Cardiac septum (tissue), 1 donor: Measurements from ENCODE around the gene ARHGAP26. TPM values are rescaled to one million over a fixed set of nuclear protein-coding genes. Genes with fewer than 3 reads are reported as not detected.
"Not testable (repeated sequence)": the region's sequence is repeated elsewhere in the genome, so short reads cannot be mapped to it uniquely, and the experiment has no call there.

Experiments
- DNase-seq: peaks from one replicate; pipeline ENCODE4 v3.0.0-alpha.2; 2020; ENCODE audit warnings: low spot score
- intact Hi-C: fragments of 100-400 bp; cut with DNase I; formaldehyde crosslinking; loops from one replicate; pipeline ENCODE4 v1.14.0; 2022
- total RNA-seq: library from RNA; stranded (reverse); fragmentation: NEBNext Ultra II Directional; extraction: Animal tissue kit (Norgen Biotek cat#: 25700); gene quantifications from one replicate; pipeline ENCODE4 v1.2.1, GENCODE V29; 2021
- donor health status: DM: no; HTN: no; CAD: no.

Gene ARHGAP26
- total RNA-seq, 1 donor from 2014 or later: 32.0 TPM

DNA sequence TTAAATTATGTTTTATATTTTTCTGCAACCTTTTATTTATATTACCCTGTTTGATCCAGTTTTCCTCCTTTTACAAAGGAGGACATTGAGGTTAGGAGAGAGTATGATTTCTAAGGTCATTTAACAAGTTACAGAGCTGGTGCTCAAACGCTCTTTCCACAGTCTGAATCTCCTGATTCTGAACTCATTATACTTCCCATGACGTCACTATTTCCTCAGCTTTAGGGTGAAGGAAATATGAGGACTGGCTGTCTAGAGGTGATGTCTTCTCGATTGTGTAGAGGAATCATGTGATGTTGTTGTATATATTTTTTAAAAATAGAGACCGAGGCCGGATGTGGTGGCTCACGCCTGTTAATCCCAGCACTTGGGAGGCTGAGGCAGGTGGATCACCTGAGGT, 140.0 kb downstream of the ARHGAP26 start:
- DNase-seq: no peak
- intact Hi-C loops: no loop called here

DNA sequence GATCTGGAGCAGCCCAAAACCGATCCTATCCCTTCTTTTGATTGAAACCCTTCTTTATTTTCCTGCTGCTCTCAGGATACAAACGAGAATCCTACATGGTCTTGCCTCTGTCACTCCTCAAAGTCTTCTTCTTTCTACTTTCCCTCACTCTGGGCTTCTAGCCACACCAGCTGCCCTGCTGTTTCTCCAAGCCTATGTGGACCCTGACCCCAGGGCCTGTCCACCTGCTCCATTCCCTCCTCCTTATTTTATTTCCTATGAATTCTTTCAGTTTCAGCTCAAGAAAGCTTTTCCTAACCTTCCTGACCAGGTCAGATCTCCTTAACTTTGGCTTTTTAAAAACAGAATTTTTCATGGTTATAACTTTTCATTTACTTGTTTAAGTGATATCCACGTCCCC, 141.0 kb downstream of the ARHGAP26 start:
- DNase-seq: no peak
- intact Hi-C loops: no loop called here

DNA sequence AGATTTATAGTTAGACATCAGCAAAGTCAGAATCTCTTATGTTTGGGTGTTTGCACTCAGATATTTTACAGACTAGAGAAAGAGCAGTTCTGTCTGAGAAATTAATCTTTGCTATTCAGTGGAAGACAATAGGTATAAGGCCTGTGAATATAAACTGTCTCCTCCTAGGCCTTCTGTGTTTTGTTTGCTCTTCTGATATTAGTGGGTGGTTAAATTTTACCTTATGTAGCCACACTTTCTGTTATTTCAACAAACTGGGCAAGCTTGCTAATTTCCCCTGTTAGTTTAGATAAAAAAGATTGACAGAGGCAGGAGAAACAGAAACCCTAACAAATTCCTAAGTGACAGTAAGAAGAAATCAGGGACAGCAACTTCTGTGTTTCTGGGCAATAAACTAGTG, 141.6 kb downstream of the ARHGAP26 start:
- DNase-seq: no peak
- intact Hi-C loops: no loop called here

DNA sequence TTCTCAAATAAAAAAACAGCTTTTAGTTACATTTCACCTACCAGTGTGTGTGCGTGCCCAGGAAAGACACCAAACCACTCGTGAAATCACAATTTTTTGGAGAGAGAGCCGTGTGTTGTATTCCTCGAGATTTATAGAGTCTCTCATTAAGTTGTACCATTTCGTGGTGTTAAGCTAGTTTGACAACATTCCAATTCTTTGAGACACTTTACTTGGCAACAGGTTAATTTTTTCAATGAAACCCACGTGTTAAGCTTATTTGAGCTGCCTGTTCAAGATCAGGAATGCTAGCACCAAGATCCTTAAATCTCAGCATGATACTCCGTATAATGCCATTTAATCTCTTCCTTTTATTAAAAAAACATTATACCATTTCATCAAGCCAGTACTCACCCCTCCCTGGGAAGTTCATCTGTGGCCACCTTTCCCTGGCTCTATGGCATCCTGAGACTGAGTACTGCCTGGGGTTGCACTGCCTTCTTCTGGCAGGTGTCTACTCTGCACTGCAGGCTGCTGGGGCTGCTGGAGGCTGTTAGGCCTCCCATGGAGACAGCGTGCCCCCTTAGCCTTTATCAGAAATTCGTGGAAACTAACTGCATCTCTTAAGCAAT, 143.7 kb downstream of the ARHGAP26 start:
- DNase-seq: no peak
- intact Hi-C loops: no loop called here

DNA sequence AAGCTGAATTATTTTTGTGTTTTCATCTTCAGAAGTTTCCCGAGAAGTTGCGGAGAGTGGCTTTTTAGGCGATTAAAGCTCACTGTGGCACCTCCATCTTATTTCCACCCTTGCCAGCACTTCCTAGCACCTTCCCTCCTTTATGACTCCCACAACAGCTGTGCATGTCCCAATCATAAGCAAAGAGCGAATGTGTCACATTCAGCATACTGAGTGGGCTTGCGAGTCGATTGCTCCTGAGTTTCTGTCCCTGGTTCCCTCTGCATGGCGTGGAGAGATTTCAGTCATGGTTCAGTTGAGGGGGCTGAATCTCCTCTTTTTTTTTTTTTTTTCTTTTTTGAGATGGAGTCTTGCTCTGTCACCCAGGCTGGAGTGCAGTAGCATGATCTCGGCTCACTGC, 144.9 kb downstream of the ARHGAP26 start:
- intact Hi-C loops: no loop called here
- DNase-seq: no peak

DNA sequence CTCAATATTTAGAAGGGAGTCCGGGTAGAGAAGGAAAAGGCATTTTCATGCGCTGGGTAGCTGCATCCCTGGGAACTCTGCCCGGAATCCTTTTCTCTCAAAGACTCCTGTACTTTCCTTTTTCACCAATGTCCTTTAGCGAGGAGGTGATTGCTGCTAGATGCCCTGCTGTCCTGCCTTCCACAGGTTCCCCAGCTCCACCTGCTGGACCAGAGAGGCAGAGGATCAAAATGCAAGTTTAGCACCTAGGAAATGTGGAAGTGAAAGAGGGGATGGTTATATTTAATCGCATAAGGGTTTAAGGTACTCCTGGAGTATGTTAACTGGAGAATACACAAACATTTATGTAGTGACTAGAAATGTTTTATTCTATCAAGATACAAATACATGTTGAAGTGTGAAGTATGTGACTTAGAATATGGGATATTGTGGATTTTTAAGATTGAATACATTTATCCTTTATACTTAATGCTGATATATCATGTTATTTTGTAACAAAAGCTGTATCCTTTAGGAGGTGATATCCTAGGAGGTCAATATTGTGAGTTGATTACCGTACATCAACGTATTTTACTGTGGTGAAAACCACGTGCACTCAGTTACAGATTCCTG, 145.7 kb downstream of the ARHGAP26 start:
- intact Hi-C loops: no loop called here
- DNase-seq: no peak

DNA sequence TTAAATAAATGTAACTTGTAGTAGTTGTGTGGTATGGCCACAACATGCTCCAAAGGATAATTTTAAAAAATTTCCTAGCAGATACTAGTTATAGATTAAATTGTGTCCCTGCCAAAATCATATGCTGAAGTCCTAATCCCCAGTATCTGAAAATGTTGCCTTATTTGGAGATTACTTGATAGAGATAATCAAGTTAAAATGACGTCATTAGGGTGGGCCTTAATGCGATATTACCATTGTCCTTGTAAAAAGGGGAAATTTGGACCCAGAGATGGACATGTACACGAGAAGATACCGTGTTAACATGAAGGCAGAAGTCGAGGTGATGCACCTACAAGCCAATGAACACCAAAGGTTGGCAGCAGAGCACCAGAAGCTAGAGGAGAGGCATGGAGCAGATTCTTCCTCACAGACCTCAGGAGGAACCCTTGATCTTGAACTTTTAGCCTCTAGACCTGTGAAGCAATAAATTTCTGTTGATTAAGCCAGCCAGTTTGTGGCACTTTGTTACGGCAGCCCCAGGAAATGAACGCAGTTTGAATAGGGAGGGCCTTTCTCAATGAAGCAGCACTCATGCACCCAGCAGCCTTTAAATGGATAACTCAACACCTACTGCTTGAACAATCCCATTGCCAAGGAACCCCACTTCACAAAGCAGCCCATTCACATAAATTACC, 148.9 kb downstream of the ARHGAP26 start:
- intact Hi-C loops: no loop called here
- no peak for DNase-seq

DNA sequence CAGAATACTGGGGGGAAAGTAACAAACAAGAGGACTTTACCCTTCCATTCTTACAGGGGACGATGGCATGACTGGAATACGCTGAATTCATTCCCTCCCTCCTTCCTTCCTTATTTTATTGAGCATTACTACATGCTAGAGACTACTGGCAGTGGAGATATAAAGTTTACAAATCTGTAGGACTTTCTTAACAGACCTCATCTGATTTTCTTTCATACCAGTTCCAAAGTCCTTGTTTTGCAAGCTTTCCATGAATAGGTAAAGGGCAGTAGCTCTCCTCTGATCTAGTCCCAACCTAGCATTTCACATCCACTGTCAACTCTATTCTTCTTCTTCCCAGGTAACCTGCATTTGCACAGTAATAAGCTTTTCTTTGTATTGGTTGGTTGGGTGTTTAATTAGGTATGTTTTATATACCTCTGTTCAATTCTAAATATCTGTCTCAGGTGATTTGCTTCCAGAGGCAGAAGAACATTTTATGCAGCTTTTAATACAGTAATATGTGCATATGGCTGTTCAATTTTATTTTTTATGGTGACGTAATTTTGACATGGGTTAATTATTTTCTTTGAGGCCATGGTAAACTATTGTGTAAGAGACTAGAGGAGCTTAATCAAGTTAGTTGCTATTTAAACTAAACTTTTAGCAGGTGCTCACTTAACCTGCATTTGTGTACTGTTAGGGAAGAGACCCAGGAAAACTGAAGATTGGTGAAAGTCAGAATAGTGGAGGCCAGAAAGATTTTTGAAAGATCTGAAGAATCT, 150.9 kb downstream of the ARHGAP26 start:
- no peak for DNase-seq
- intact Hi-C loops: loop anchor here (5.0 to 10.0 kb wide), 5 partner anchors 141 to 1221 kb away; no protein-coding TSS in a partner anchor

DNA sequence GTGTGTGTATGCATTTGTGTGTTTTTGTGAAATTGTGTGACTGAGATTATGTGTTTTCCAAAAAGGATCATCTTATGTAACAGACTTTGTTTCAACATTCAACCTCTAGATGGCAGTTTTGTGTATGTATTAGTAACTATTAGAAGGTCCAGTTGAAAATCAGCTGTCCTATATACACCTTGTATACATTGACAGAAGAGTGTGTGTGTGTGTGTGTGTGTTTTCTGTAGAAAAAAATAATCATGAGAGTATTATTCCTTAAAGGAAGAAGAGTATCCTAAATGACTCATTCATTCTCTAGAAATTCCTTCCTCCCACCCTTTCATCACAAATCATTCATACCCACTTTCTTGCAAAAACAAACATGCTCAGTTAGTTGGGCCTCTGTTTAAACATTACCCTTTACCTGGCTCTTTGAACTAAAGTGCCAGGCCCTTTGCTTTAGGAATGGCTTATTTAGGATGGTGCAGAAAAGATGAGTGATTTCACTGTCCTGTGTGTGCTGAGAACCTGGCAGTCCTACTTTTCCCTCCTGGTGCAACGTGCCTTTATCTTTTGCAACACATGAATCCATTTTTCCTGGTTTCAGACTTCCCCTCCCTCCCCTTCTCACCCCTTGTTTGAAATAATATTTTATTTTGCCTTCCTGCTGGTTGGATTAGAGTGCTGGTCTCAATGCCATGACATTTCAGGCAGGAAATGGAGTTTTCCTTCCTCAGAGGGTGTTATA, 152.2 kb downstream of the ARHGAP26 start:
- no peak for DNase-seq
- intact Hi-C loops: loop anchor here (5.0 to 10.0 kb wide), 5 partner anchors 140 to 1220 kb away; no protein-coding TSS in a partner anchor

DNA sequence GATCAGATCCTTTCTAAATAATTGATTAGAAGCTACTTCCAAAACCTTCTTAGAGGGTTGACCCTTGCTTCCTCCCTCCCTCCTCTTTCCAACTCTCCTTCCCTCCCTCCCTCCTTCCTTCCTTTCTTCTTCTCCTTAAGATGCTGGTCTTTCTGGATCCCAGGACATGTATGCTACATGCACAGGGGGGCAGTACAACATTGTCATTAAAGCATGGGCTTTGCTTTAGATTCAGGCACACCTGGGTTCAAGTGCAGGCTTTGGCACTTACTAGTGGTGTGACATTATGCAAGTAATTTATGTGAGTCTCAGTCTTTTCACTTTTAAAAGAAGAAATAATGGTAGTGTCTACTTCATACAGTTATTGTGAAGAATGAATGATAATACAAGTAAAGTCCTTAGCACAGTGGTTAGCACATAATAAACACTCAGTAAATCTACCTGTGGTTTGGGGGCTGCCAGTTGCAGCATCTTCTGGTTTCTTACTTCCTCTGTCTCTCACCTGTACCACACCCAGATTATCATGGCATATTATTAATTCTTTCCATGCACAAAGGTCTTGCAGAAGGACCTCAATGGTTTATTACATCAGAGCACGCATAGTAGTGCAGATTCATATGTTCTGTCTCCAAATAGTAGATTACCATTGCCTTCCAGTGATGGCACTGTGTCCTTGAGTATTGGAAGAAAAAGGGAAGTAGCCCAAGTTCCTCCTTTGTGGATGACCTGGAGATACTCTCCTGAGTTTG, 154.1 kb downstream of the ARHGAP26 start:
- no peak for DNase-seq
- intact Hi-C loops: loop anchor here (5.0 to 10.0 kb wide), 5 partner anchors 138 to 1218 kb away; no protein-coding TSS in a partner anchor

DNA sequence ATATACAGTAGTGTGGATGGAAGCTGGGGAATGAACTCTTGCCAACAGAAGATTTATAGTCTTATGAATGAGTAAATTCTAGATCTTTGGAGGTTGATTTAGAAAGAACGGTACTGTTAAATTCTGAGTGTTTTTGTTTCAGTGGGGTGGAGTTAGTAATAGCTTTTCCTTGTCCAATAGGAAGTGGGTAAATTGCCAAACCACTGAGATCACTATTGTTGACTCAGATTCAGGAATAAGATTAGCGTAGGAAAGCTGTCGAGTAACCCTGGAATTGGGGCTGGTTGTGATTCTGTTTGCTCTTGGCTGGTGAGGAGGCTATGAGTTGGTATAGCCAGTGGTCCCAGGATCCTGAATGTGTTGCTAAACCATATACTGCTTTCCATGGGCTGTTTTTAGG, 155.6 kb downstream of the ARHGAP26 start:
- no peak for DNase-seq
- intact Hi-C loops: loop anchor here (2.0 to 10.0 kb wide), 4 partner anchors 77 to 1039 kb away; partner anchors contain the start of gene NR3C1

DNA sequence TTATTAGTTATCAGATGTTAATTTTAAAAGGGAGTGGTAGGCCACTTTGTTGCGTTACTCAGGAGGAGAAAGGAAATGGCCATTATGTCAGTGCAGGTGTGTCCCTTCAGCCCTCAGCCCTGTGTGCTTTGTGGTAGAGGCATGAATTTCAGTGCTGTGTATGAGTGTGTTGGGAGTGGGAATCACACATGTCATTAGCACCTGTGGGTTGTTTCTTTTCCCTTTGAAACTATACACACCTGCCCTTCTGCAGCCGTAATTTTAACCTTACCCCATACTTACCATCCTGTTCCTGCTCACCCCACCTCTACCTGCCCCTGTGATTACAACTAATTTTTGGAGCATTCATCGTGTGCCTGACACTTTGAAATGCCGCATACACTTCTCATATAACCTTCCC, 156.4 kb downstream of the ARHGAP26 start:
- intact Hi-C loops: loop anchor here (2.0 to 10.0 kb wide), 4 partner anchors 76 to 1038 kb away; partner anchors contain the start of gene NR3C1
- DNase-seq: no peak

DNA sequence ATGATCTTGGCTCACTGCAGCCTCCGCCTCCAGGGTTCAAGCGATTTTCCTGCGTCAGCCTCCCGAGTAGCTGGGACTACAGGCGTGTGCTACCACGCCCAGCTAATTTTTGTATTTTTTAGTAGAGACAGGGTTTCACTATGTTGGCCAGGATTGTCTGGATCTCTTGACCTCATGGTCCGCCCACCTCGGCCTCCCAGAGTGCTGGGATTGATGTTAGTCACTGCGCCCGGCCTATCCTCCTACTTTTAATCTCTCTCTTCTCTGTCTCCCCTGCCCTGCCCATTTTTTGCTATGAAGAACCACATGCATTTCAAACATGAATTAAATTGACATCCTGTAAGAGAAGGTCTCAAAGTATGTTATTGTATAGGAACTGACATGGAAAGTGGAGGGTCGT, 158.8 kb downstream of the ARHGAP26 start:
- DNase-seq: not testable (repeated sequence)
- intact Hi-C loops: loop anchor here (5.0 to 10.0 kb wide), 3 partner anchors 276 to 1036 kb away; partner anchors contain the start of gene NR3C1

DNA sequence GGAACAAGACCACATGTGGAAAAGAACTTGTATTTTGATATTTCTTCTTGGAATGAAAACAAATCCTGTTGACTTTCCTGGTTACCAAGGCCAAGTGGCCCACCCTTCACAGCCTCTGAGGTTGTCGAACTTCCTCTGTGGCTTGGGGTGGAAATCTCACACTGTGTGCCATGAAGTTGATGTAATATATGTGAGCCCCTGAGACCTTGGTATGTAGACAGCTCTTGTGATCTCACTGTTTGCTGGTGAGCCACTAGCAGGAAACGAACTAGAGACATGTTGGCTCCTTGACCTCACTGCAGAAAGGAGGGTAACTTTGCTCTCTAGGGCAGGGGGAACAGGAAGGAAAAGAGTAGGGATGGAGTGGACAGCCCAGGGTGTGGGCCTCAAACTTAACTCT, 159.4 kb downstream of the ARHGAP26 start:
- intact Hi-C loops: loop anchor here (5.0 to 10.0 kb wide), 3 partner anchors 275 to 1035 kb away; partner anchors contain the start of gene NR3C1
- DNase-seq: no peak

DNA sequence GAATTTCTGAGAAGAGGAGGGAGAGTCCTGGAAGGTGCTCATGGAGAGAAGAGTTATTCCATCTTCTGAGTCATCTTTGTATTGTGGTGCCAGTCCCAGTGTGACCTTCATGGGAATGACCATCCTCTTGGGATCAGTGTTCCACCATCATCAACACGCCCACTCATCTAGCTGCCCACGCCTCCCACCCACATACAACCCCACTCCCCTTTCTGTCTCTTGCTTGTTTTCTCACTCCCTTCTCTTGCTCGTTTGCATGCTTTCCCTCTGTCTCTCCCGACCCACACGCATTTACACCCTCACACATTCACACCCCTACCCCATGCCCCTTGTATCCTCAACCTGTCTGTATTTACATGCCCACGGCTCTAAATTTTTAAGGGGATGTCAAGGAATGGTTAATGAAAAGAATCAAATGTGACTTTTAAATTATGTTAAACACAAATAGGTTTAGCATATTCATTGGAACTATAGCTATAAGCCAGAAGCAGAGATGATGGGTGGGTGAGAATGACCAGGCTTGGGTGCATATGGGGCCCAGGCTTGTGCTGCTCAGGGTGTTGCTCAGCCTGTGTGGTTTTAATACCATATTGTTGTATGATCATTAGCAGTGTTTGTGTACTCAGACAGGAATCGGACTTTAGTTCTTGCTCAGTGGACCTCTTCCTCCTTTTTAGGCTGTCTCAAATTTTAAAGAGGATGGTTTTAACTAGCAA, 160.4 kb downstream of the ARHGAP26 start:
- intact Hi-C loops: no loop called here
- no peak for DNase-seq

DNA sequence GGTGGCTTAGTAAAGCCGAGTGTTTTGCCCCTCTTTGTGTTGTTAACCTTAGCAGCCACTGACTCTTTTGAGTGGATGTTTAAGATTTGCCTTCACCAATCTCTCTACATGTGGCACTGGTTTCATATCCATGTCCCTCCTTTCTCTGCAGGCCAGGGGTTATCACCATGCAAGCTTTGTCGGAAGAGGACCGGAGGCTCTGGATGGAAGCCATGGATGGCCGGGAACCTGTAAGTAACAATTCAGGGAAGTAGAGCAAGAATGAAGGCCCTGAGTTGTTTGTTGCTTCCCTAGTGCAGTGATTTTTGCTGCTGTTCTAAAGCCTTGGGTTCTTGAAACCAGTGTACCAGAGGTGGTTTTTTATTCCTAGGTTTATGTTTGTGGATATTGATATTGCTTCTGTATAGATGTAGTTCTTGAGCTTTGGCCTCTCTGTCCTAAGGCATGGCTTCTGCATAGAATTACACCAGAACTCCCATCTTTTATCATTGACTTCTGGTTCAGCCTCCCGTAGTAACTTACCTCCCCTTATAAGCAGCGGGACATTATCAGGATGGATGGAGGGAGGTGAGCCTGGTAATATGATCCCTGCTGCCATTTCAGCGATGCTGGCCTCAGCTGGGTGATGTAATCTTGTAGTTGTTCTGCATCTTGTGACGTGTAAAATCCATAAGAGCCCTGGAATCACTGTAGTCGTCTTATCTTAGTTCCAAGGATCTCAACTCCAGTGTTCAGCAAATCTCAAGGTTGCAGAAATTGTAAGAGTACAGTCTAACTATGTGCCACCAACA, 161.9 kb downstream of the ARHGAP26 start:
- no peak for DNase-seq

More for the DNA sequence above, 161.9 kb downstream of the ARHGAP26 start:
- intact Hi-C loops: no loop called here
